ENCODE measurements around the gene RXFP2.

GRCh38 chr13:31843044-31843443 is 103.7 kb downstream of the RXFP2 start:
- TF ChIP-seq SAP30 (IDR thresholded peaks at IDR 0.05; ENCODE audit: insufficient read depth, insufficient replicate concordance, low read length), result no peak
- no peak for TF ChIP-seq HDAC6 (IDR thresholded peaks at IDR 0.05; ENCODE audit: low read depth, low read length)
- TF ChIP-seq CHD1 (IDR thresholded peaks at IDR 0.05; ENCODE audit: low read depth, low read length), result no peak
- no peak for TF ChIP-seq CTCF (IDR thresholded peaks at IDR 0.05; ENCODE audit: control extremely low read depth in 1 of 3, insufficient read depth in 1 of 3, low read depth in 1 of 3, low read length in 3 of 3)
- no peak for TF ChIP-seq RNF2 (IDR thresholded peaks at IDR 0.05; ENCODE audit: borderline replicate concordance, low read depth, low read length, missing control alignments, poor library complexity, severe bottlenecking)
- no peak for TF ChIP-seq POLR2A (IDR thresholded peaks at IDR 0.05; ENCODE audit: control extremely low read depth in 1 of 2, low read depth in 2 of 2, low read length in 2 of 2)
- TF ChIP-seq EGR1 (IDR thresholded peaks at IDR 0.05; ENCODE audit: borderline replicate concordance, low read depth, low read length), result no peak
- no peak for TF ChIP-seq RFX5 (IDR thresholded peaks at IDR 0.05; ENCODE audit: borderline replicate concordance, low read depth, low read length)
- TF ChIP-seq POLR2AphosphoS5 (IDR thresholded peaks at IDR 0.05; ENCODE audit: low read depth, low read length), result no peak
- TF ChIP-seq, protein P1, sequence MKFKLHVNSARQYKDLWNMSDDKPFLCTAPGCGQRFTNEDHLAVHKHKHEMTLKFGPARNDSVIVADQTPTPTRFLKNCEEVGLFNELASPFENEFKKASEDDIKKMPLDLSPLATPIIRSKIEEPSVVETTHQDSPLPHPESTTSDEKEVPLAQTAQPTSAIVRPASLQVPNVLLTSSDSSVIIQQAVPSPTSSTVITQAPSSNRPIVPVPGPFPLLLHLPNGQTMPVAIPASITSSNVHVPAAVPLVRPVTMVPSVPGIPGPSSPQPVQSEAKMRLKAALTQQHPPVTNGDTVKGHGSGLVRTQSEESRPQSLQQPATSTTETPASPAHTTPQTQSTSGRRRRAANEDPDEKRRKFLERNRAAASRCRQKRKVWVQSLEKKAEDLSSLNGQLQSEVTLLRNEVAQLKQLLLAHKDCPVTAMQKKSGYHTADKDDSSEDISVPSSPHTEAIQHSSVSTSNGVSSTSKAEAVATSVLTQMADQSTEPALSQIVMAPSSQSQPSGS (IDR thresholded peaks at IDR 0.05; ENCODE audit: low read length), result no peak
- no peak for TF ChIP-seq RXRA (IDR thresholded peaks at IDR 0.05; ENCODE audit: insufficient read depth, low read depth, low read length)
- no peak for TF ChIP-seq ZNF274 (IDR thresholded peaks at IDR 0.05; ENCODE audit: borderline replicate concordance, extremely low read depth, low read length)
- no peak for TF ChIP-seq KDM1A (IDR thresholded peaks at IDR 0.05; ENCODE audit: borderline replicate concordance, low read length)
- no peak for TF ChIP-seq EP300 (IDR thresholded peaks at IDR 0.05; ENCODE audit: borderline replicate concordance in 1 of 2, low read depth in 2 of 2, low read length in 2 of 2)
